NCI-H2196 (cell line): ENCODE results near the gene CEMP1.

Experiments
- DNase-seq: peaks from one replicate; lab custom pipeline; 2025; ENCODE audit not compliant: unreplicated experiment; lab: John Stamatoyannopoulos, UW

CEMP1 gene

GRCh38 chr16:2487517-2487842 is 43.7 kb downstream of the CEMP1 start:
- DNase-seq, result no peak

GRCh38 chr16:2486645-2487516 is 44.3 kb downstream of the CEMP1 start:
- no peak for DNase-seq

- no peak for DNase-seq
Measured at GRCh38 chr16:2485811-2486507, 45.2 kb downstream of the CEMP1 start.

- no peak for DNase-seq
Measured at GRCh38 chr16:2484898-2485508, 46.2 kb downstream of the CEMP1 start.

- no peak for DNase-seq
Measured at GRCh38 chr16:2483939-2484897, 47.0 kb downstream of the CEMP1 start.

- peak; percentile 83 for DNase-seq
Measured at GRCh38 chr16:2482708-2483534, 48.3 kb downstream of the CEMP1 start.

- DNase-seq, result no peak
Measured at GRCh38 chr16:2482249-2482648, 49.0 kb downstream of the CEMP1 start.

GRCh38 chr16:2481676-2482075 is 49.5 kb downstream of the CEMP1 start:
- DNase-seq, result no peak

- DNase-seq, result peak; percentile 21
Measured at GRCh38 chr16:2480948-2481347, 50.3 kb downstream of the CEMP1 start.
